GM19463 (cell line): ENCODE measurements around the gene S100P.

Experiments
- ATAC-seq: cut with Tn5 transposase; IDR thresholded peaks from one replicate; pipeline ENCODE4 v1.9.1; 2021; ENCODE audit warnings: mild to moderate bottlenecking, moderate library complexity; ENCODE audit not compliant: unreplicated experiment

S100P gene

DNA sequence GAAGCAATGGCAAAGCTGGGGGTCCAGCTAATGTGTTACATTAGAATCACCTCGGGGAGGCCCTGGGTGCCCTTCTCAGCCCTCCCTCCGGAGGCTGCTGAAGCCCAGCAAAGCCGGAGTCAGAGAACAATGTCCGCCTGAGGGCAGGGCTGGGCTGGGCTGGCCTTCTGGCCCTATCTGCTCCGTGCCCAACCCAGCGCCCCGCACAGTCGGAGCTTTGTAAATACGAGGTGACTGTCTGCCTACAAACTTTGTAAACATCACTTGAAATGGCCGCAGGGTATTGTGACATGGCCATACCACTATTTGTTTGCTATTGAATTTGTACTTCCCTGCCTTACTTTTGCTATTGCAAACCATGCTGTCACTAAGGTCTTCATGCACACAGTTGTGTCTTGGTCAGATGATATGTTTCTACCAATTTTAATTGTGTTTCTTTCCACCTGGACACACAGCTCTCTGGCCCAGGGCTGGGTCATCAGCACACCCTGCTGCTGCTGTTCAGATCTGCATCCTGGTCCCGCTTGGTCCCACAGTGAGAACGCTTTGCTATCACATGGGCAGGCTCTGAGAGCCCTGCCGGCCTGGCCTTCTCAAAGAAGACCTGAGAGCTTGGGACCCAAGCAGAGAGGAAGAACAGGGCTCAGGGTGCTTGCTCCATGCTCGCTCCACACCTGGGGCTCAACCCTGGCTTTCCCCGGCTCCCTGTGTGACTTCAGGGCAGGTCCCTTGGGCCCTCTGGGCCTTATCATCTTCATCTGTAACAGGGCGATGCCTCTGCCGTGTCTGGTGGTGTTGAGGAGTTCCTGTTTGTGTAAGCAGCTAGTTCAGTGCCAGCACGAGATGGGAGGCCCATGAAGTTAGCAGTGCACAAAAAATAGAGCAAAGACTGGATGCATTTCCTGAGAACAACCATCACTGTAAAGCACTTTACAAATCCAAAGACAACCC lies 2.3 kb downstream of the S100P start:
- ATAC-seq = no peak

DNA sequence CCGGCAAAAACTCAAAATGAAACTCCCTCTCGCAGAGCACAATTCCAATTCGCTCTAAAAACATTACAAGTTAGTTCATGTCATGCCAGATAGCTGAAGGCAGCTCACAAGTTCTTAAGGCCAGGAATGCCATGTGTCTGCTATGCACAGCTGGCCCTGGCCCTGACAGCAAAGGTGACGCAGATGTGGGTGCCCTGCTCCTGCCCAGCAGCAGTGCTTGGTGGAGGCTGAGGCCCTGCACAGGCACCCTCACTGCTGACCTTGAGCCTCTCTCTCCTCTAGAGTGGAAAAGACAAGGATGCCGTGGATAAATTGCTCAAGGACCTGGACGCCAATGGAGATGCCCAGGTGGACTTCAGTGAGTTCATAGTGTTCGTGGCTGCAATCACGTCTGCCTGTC lies 2.9 kb downstream of the S100P start:
- ATAC-seq = no peak

DNA sequence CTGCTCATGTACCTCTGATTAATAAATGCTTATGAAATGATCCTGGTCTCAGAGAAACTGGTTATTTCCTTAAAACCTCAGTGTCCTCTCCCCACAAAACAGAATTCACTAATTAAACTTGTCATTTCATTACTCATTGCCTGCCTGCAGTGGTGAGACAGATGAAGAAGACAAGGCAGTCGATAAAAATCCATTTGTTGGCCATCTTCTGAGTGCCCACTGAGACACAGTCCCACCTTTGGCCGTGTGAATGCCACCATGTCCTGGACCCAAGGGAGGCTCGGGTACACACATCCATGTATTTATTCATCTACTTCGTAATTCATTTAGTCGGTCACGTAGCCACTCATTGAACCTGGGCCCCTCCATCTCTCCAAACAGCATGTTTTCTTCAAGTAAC lies 3.5 kb downstream of the S100P start:
- ATAC-seq = no peak

DNA sequence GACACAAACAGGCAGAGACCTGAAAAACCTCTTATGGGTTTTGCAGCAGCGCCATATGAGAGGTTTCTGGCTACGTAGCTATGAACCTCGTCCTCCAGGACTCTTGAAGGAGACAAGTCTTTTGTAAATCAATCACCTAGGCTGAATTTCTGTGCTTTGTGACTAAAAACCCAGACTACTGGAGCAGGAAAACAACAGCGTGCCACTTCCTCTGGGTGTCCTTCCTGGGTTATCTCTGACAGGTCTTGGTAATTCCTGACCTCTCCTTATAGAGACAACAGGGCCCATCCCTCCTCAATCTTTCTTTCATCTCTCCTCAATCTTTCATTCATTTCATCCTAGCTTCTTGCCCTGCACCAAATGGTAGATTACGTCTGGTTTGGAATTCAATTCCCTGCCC lies 5.7 kb downstream of the S100P start:
- ATAC-seq = no peak

DNA sequence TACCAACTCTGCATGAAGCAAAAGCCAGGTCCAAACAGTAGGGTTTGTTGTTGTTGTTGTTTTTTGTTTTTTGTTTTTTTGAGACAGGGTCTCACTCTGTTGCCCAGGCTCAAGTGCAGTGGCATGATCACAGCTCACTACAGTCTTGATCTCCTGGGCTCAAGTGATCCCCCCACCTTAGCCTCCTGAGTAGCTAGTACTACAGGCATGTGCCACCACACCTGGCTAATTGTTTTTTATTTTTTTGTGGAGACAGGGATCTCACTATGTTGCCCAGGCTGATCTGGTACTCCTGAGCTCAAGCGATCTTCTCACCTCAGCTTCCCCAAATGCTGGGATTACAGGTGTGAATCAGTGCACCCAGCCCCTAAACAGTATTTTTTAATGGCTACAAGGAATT lies 6.2 kb downstream of the S100P start:
- ATAC-seq = no peak

DNA sequence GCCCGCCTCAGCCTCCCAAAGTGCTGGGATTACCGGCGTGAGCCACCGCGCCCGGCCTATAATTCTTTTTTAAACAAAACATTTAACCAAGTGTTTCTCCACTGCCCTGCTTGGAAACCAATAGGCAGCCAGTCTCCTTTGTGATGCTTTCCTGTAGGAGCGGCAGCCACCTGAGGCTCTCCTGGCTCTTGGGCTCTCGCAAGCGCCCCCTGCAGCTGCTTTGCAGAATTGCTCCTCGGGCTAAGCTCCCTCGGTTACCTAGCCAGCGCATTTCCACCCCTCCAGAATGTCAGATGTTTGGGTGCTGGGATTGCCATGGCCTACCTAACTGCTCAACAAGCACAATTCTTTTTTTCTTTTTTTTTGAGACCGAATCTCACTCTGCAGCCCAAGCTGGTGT lies 7.7 kb downstream of the S100P start:
- no peak for ATAC-seq

DNA sequence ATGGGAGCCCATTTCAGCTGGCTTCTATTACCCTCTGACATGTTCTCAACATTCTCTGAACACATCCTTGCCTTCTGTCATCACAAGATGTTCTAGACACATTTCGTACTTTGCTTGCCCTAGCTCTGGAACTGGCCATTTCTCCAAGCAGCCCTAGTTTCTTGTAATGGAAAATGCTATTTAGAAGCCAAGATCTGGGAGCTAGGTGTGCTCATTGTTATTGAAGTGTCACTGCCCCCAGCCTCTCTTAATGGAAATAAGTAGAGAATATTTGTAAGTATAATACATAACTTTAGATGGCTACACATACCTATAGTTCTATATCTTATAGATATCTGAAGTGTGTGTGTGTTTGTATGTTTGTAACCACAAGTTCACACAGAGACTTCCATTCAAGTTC lies 9.1 kb downstream of the S100P start:
- ATAC-seq = no peak

DNA sequence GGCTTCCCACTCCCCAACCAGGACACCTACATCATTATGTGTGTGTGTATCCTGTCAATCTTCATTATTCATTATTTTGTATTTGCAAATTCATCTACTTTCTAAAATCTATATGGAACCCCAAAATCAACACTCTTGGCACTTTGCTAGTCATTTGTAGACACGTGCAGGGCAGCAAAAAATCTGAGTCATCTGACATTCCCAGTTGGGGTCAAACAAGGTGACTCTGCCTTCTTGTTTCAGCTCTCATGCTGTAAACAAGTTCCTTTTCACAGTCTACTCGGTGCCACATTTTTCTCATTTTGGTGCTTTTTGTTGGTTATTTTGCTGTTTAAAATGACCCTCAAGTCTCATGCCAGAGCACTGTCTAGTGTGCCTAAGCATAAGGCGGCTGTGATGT lies 10.1 kb downstream of the S100P start:
- ATAC-seq = no peak

DNA sequence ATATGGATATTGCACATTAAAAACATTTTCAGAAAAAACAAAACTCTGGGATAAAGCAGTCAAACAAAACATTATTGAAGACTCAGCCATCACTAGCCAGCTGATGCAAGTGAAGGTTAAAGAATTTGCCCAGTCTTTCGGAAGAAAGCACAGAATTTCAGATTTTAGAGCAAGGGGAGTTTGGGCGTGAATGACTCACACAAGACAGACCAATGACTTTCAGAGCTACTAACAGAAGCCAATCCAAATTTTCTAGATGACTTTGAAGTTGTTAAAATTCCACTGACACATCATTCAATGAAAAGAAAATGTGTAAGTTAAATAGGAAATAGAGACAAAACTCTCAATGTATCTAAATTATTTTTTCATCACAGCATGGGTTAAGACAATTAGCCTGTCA lies 12.0 kb downstream of the S100P start:
- no peak for ATAC-seq

DNA sequence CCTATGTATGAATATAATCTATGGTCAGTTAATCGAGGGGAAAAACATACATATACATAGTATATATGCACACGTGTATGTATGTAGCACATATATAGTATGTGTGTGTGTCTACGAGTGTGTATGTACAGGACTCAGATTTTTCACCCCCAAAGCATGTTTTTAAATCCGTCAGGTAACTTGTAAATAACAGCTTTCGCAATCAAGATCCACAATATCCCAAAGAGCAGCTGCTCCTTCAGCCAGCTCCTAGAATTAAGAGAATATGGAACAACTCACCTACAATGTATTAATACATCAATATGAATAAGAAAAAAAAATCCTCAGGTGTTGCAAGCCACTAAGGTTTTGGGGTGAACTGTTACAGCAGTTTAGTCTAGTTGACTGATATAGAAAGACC lies 12.5 kb downstream of the S100P start:
- no peak for ATAC-seq

DNA sequence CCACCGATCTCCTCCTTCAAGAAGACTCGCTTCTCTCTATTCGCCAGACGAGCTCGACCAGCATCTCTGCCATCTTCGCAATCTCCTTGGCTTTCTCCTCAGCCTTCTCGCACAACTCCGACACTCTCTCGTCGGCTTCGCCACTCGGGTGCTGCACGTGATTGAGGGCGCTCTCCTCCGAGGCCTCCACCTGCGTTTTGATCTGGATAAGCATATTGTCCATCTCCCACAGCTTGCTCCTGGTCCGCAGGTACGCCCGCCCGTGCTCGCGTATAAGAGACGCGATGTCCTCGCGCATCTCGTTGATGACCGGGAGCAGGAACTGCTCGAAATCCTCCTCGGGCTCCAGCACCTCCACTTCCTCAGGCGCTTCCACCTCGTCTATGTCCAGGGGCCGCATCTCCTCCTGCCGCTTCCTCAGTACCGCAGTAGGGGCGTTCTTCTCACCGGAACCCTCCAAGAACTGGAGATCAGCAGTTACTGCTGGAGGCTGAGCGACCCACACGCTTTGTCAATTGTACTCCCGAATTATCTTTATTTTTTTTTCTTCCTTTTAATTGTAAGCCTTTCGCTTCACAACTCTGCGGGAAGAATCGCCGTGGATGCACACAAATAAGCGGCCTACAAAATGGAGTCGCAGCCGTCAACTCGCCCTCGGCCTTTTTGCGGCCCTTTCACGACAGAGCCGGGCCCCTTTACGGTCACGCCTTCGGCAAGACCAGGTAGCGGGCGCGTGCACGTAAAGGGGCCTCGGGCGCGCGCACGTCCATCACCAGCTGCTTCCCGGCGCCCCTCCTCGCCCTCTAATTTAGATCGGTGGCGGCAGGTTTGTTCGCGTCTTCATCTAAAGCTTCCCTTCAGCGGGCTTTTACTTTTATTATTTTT lies 15.8 kb downstream of the S100P start, which contains the start of gene MRFAP1L1:
TSS of gene MRFAP1L1 (minus strand) at position 636 of the 885 bp plus-strand sequence. CDS start at position 400, 236 bp downstream.
- ATAC-seq = peak; percentile 64

DNA sequence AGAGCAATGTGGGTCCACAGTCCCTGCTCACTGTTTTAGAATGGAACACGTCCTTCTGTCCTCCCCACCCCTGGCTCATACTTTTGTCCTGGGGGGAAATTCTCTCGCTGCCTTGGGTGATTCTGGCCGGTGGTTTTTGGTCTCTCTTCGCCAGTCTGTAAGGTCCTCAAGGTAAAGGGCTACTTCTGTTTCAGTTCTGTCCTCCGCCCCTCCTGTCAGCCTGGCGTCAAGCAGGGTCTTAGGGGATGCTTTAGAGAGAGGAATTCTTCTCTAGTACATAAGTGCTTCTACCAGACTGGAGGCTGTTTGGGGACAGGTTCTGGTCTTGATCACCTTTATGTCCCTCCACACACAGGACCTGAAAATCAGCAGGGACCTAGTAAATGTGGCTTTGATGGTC lies 16.6 kb downstream of the S100P start:
- no peak for ATAC-seq

DNA sequence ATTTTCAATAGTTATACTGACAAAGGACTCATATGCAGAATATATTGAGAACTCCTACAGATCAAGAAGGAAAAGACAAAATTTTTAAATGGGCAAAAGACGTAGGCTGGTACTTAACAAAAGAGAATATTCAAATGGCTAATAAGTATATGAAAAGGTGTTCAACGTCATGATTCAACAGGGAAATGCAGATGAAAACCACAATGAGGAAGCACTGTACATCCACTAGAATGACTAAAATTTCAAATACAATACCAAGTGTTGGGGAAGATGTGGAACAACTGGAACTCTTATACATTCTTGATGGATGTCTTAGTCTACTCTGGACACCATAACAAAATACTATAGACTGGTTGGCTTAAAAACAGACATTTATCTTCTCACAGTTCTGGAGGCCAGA lies 17.3 kb downstream of the S100P start:
- no peak for ATAC-seq

DNA sequence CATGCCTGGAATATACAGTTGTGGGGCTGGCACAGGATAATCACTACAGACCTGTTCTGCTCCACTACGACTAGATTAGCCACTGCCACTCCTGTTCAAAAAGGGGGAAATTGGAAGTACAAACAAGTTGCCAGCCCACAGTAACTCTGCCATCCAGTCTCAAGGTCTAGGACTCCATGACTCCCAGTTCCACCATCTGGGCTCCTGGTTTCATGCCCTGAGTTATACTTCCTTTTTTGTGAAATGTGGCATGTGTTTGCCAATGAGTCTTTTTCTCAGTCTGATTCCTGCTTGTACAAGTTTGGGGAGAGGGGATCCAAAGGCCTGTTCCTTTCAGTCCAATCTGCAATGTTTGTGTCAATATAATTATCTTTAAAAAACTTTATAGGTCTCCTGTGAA lies 21.3 kb downstream of the S100P start:
- ATAC-seq = no peak

DNA sequence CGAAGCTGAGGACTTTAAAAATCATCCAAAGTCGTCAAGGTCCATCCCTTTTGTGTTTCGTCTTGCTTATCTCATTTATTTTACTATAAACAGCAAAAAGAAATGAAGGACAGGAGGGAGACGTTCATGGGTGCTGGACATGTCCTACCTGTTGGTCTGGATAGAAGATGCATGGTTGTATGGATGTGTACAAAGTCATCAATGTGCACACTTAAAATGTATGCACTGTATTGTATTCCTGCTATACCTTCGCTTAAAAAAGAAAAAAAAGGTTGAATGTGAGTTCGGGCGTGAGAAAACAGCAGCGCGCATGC lies 22.0 kb downstream of the S100P start:
- ATAC-seq = no peak

DNA sequence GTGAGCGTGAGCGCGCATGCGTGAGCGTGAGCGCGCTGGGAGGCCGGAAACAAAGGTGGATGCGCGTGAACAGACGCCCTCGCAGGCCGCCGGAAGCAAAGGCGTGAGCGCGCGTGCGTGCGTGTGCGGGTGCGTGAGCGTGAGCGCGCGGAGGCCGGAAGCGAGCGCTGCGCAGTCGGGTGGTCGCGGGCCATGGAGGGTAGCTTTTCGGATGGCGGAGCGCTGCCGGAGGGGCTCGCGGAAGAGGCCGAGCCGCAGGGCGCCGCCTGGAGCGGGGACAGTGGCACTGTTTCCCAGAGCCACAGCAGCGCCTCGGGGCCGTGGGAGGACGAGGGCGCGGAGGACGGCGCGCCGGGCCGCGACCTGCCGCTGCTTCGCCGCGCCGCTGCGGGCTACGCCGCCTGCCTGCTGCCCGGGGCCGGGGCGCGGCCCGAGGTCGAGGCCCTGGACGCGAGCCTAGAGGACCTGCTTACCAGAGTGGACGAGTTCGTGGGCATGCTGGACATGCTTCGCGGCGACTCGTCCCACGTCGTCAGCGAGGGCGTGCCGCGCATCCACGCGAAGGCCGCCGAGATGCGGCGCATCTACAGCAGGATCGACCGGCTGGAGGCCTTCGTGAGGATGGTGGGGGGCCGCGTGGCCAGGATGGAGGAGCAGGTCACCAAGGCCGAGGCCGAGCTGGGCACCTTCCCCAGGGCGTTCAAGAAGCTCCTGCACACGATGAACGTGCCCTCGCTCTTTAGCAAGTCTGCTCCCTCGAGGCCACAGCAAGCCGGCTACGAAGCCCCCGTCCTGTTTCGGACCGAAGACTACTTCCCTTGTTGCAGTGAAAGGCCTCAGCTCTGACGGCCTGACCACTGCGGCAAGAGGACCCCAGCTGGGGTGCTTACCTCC lies 22.6 kb downstream of the S100P start, which contains the start of gene BLOC1S4:
TSS of gene BLOC1S4 (plus strand) at position 157 of the 894 bp plus-strand sequence. CDS start at position 193, 36 bp downstream.
- ATAC-seq = peak; percentile 85

DNA sequence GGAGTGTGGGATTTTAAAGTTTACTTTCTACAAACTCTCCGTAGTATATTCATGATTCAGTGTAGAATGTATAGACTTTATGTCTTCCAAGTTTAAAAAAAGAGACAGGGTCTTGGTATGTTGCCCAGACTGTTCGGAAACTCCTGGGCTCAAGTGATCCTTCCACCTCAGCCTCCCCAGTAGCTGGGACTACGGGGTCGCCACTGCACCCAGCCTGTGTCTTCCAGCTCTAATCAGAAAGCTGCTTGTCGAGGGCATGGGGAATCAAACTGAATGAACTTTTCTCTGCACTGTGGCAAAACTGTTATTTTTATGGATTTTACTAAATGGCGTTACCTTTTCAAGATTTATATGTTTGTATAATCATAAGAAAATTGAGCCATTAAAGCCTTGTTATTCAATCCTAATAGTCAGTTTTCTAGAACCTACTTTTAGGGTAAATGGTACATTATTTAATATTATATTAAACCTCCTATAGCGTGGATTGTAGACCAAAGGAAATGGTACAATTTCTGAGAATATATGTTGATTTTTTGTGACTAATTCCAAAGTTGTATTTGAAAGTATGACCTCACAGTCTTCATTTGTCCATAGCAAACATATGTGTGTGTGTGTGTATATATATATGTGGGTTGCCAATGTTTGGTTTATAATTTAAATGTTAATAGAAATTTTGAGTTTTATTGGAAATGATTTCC lies 23.4 kb downstream of the S100P start:
- ATAC-seq = no peak

DNA sequence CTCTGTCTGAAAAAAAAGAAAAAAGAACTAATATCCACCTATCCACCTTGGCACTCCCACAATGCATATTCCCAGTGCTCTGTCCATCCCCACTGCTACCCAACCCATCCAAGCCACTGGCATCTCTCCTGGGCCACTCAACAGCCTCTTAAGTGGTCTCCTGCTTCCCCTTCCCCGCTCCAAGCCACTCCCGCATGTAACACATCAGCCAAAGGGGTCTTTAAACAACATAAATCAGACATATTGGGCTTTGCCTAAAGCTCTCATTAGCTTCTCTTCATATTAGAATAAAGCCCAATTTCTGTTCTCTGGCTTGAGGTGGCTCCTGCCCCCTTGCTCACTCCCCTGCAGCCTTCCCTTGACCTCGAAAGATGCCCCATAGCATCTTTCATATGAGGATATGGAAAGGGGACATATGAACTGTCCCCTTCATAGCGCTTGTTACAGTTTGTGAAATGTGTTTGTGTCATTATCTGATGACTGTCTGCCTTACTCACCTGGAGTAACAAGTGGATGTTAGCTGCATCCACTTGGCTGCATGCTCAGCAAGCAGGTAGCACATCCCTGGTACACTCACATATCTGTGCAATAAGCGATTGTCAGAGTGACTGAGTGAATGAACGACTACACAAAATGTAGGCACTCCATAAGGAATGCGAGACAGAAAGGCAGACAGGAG lies 25.4 kb downstream of the S100P start:
- ATAC-seq = no peak

DNA sequence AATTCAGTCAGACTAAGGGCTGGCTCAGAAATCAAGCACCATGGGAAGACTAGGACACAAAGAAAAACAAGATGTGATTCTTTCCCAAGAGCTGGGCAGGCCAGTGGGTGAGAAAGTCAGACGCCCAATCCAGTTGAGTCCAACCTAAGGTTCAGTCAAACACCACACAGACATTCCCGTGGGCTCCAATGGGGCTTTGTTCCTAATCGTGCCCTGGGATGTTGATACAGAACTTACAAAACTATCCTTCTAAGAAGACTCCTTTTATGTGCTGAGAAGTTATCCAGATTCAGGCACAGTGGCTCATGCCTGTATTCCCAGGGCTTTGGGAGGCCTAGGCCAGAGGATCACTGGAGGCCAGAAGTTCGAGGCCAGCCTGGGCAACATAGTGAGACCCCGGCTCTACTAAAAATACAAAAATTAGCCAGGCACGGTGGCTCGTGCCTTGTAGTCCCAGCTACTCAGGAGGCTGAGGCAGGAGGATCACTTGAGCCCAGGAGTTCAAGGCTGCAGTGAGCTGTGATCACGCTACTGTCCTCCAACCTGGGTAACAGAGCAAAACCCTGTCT lies 26.0 kb downstream of the S100P start:
- no peak for ATAC-seq
